ENCODE measurements around the gene ASCC1.

ASCC1 gene

GRCh38 chr10:72087969-72088888 lies 127.8 kb downstream of the ASCC1 start, which contains the start of gene SPOCK2:
Gene SPOCK2, minus strand, starts transcription at chr10:72088551. Its CDS starts 223 bp downstream, at chr10:72088328.
- no peak within 1 kb of the TSS for H3K27ac ChIP-seq
- no peak for DNase-seq (ENCODE audit: low read depth, low spot score)

GRCh38 chr10:72087392-72087968 lies 128.6 kb downstream of the ASCC1 start:
- DNase-seq (ENCODE audit: low read depth, low spot score), result no peak
- H3K27ac ChIP-seq, result no peak overlapping the region

GRCh38 chr10:72086466-72087391 lies 129.3 kb downstream of the ASCC1 start:
- no peak overlapping the region for H3K27ac ChIP-seq
- DNase-seq (ENCODE audit: low read depth, low spot score), result no peak

- DNase-seq (ENCODE audit: low read depth, low spot score), result no peak
Observed at GRCh38 chr10:72085864-72086465, 130.1 kb downstream of the ASCC1 start.

GRCh38 chr10:72085166-72085565 lies 130.9 kb downstream of the ASCC1 start:
- no peak overlapping the region for H3K27ac ChIP-seq
- no peak for DNase-seq (ENCODE audit: low read depth, low spot score)

More at GRCh38 chr10:72085864-72086465, 130.1 kb downstream of the ASCC1 start:
- no peak overlapping the region for H3K27ac ChIP-seq

- no peak overlapping the region for H3K27ac ChIP-seq
- DNase-seq (ENCODE audit: low read depth, low spot score), result no peak
Observed at GRCh38 chr10:72083790-72084459, 132.2 kb downstream of the ASCC1 start.

- H3K27ac ChIP-seq, result no peak overlapping the region
- no peak for DNase-seq (ENCODE audit: low read depth, low spot score)
Observed at GRCh38 chr10:72082856-72083789, 133.0 kb downstream of the ASCC1 start.

- no peak overlapping the region for H3K27ac ChIP-seq
- peak; percentile 48 for DNase-seq (ENCODE audit: low read depth, low spot score)
Observed at GRCh38 chr10:72081772-72082590, 134.1 kb downstream of the ASCC1 start.

GRCh38 chr10:72081210-72081609 lies 134.9 kb downstream of the ASCC1 start:
- DNase-seq (ENCODE audit: low read depth, low spot score), result no peak
- H3K27ac ChIP-seq, result no peak overlapping the region

- H3K27ac ChIP-seq, result no peak overlapping the region
Observed at GRCh38 chr10:72080042-72080975, 135.8 kb downstream of the ASCC1 start.

GRCh38 chr10:72079356-72079755 lies 136.7 kb downstream of the ASCC1 start:
- no peak for DNase-seq (ENCODE audit: low read depth, low spot score)
- H3K27ac ChIP-seq, result no peak overlapping the region

More at GRCh38 chr10:72080042-72080975, 135.8 kb downstream of the ASCC1 start:
- DNase-seq (ENCODE audit: low read depth, low spot score), result no peak

- DNase-seq (ENCODE audit: low read depth, low spot score), result no peak
- H3K27ac ChIP-seq, result no peak overlapping the region
Observed at GRCh38 chr10:72077275-72077990, 138.6 kb downstream of the ASCC1 start.

GRCh38 chr10:72076756-72077155 lies 139.3 kb downstream of the ASCC1 start:
- no peak for DNase-seq (ENCODE audit: low read depth, low spot score)
- no peak overlapping the region for H3K27ac ChIP-seq

GRCh38 chr10:72075376-72076115 lies 140.5 kb downstream of the ASCC1 start:
- no peak for DNase-seq (ENCODE audit: low read depth, low spot score)

More at GRCh38 chr10:72075376-72076115, 140.5 kb downstream of the ASCC1 start:
- no peak overlapping the region for H3K27ac ChIP-seq

All from epithelial cell of prostate (primary cell).